AG04450 (cell line): ENCODE results near the gene FAM229A. TPM values are rescaled to one million over a fixed set of nuclear protein-coding genes. Genes with fewer than 3 reads are reported as not detected.
A peak's percentile ranks its signal among the peaks of the same experiment; 100 is the strongest.

ENCODE experiments used
- CTCF ChIA-PET: fragments of 300-600, 350-600 bp; formaldehyde crosslinking; extraction: SDS; loops from one replicate; lab custom pipeline; 2022; ENCODE audit warnings: antibody characterized with exemption, inconsistent platforms; lab: Charles Lee
- POLR2A ChIA-PET: fragments of 350-600 bp; formaldehyde crosslinking; extraction: SDS; loops from one replicate; lab custom pipeline; 2021; ENCODE audit warnings: antibody characterized with exemption, inconsistent platforms; lab: Yijun Ruan, JAX
- DNase-seq: peaks from one replicate; pipeline ENCODE4 v3.0.0-alpha.2; 2011; ENCODE audit warnings: low read depth, low spot score
- H3K27ac ChIP-seq: one replicate; pipeline ENCODE4 v1.5.1; 2012; ENCODE audit warnings: low read depth, low read length, control low read depth
- H3K27me3 ChIP-seq: one replicate; pipeline ENCODE4 v1.6.0; 2012; ENCODE audit warnings: low read length; ENCODE audit not compliant: control insufficient read depth, insufficient read depth
- H3K4me3 ChIP-seq: 2 replicates; pipeline ENCODE4 v1.5.1; 2011; ENCODE audit warnings: mild to moderate bottlenecking, low read depth, low read length, control low read depth
- H3K9me3 ChIP-seq: 2 replicates; pipeline ENCODE4 v1.5.1; 2012; ENCODE audit warnings: low read length; ENCODE audit not compliant: control insufficient read depth, insufficient read depth
- polyA plus RNA-seq: library from polyadenylated mRNA; depleted of rRNA; stranded (reverse); fragments of >200 nt; gene quantifications from 2 replicates; pipeline ENCODE4 v1.2.3, GENCODE V29; 2011
- TF ChIP-seq, protein P1 (sequence below): IDR thresholded peaks from 2 replicates; pipeline ENCODE4 v1.5.1; 2011; ENCODE audit warnings: low read depth, low read length, control low read depth, inconsistent platforms

The FAM229A gene
- polyA plus RNA-seq, 1 experiment: 1.4 TPM

DNA sequence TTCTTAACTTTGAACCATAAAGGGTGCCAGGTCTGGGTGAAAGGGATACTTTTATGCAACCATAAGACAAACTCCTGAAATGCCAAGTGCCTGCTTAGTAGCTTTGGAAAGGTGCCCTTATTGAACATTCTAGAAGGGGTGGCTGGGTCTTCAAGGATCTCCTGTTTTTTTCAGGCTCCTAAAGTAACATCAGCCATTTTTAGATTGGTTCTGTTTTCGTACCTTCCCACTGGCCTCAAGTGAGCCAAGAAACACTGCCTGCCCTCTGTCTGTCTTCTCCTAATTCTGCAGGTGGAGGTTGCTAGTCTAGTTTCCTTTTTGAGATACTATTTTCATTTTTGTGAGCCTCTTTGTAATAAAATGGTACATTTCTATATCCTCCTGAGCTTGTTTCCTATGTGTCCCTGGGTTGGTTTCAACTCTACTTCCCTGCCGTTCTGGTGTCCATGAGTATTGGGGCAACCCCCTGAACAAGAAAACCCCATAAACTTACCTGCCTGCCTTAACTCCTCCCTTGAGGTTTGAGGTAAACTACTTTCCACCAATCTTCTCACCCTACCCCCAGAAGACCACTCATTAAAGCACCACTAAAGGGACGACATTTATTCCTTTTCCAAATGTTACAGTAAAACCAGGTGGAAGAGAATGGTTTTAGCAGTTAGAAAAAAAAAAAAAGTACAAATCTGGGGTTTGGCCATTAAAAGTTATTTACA lies 28.9 kb downstream of the FAM229A start:
- CTCF ChIA-PET: interaction anchor here (0.6 to 2.3 kb wide), 2 partner anchors 83 to 117 kb away, joined by 3 to 6 read pairs; no protein-coding TSS in a partner anchor
- H3K9me3 ChIP-seq: no peaks in the 10 kb centered on the region; the same call in 1 of the 2 replicates
- DNase-seq: no peak
- no peak overlapping the region for H3K27ac ChIP-seq
- H3K4me3 ChIP-seq: peak overlapping the region; percentile 85; the same call in 1 of the 2 replicates
- POLR2A ChIA-PET: interaction anchor here (0.6 to 1.3 kb wide), 4 partner anchors 12 to 92 kb away, joined by 3 read pairs; no protein-coding TSS in a partner anchor
- TF ChIP-seq, protein P1, sequence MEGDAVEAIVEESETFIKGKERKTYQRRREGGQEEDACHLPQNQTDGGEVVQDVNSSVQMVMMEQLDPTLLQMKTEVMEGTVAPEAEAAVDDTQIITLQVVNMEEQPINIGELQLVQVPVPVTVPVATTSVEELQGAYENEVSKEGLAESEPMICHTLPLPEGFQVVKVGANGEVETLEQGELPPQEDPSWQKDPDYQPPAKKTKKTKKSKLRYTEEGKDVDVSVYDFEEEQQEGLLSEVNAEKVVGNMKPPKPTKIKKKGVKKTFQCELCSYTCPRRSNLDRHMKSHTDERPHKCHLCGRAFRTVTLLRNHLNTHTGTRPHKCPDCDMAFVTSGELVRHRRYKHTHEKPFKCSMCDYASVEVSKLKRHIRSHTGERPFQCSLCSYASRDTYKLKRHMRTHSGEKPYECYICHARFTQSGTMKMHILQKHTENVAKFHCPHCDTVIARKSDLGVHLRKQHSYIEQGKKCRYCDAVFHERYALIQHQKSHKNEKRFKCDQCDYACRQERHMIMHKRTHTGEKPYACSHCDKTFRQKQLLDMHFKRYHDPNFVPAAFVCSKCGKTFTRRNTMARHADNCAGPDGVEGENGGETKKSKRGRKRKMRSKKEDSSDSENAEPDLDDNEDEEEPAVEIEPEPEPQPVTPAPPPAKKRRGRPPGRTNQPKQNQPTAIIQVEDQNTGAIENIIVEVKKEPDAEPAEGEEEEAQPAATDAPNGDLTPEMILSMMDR: no peak
- H3K27me3 ChIP-seq: no peaks in the 10 kb centered on the region

DNA sequence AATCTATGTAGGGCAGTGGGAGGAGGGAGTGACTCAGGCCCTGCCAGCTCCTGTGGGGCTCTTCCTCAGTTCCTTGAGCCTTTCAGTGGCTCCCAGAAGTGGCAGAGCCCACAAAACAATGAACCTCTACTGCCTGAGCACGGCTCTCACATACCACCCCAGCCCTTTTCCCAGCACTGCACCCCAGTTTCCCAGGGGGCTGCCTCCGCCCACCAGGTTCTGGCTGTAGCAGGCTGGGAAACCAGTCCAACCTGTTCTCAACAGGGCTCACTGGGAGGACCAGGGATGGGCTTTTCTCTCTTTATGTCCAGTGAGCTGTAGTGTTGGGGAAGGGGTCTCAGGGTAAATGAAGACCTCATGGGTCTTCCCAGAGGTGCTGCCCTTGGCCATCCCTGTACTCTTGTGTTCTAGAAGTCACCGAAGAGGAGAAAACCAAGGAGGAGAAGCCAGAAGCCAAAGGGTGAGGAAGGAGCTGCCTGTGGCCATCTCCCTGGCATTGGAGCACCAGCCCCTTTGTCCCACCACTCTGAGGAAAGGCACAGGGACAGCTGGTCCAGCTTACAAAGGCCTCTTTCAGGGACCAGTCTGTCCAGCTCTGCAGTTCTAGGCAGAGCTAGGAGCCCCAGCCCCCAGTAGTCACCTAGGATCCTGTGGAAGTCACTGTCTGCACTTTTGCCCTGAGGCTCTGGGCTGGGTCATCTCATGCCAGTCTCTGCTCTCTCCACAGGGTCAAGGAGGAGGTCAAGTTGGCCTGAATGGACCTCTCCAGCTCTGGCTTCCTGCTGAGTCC lies 29.8 kb downstream of the FAM229A start:
- no peaks in the 10 kb centered on the region for H3K27me3 ChIP-seq
- no peak overlapping the region for H3K4me3 ChIP-seq
- peak overlapping the region; percentile 47 for H3K27ac ChIP-seq
- TF ChIP-seq, protein P1: no peak
- DNase-seq: no peak
- ChIA-PET CTCF (interaction anchor here (1.0 to 2.3 kb wide), 3 partner anchors 16 to 117 kb away, joined by 3 to 6 read pairs (median 4); no protein-coding TSS in a partner anchor), POLR2A (interaction anchor here (0.9 to 1.3 kb wide), 3 partner anchors 10 to 92 kb away, joined by 3 read pairs; no protein-coding TSS in a partner anchor)
- H3K9me3 ChIP-seq: no peaks in the 10 kb centered on the region; the same call in 1 of the 2 replicates

DNA sequence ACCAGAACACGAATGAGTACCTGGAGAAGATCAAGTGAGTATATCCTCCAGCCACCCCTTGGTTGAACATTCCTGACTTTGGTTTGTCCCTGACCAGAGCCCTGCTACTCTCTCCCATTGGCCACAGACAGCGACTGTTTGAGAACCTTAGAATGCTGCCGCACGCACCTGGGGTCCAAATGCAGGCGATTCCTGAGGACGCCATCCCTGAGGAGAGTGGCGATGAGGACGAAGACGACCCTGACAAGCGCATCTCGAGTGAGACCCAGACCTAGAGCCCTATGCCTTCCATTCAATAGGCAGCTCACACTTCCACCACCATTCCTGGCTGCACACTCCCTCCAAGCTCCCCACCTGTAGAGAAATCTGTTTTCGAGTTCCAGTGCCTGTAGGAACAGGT lies 30.7 kb downstream of the FAM229A start:
- DNase-seq: no peak
- TF ChIP-seq, protein P1: no peak
- no peak overlapping the region for H3K27ac ChIP-seq
- ChIA-PET POLR2A (interaction anchor here (0.9 kb wide), 1 partner anchor 10 kb away, joined by 3 read pairs; no protein-coding TSS in a partner anchor), CTCF (interaction anchor here (1.0 kb wide), 2 partner anchors 15 to 116 kb away, joined by 3 to 4 read pairs; no protein-coding TSS in a partner anchor)
- H3K27me3 ChIP-seq: no peaks in the 10 kb centered on the region
- H3K4me3 ChIP-seq: no peak overlapping the region
- no peaks in the 10 kb centered on the region; the same call in 1 of the 2 replicates for H3K9me3 ChIP-seq

DNA sequence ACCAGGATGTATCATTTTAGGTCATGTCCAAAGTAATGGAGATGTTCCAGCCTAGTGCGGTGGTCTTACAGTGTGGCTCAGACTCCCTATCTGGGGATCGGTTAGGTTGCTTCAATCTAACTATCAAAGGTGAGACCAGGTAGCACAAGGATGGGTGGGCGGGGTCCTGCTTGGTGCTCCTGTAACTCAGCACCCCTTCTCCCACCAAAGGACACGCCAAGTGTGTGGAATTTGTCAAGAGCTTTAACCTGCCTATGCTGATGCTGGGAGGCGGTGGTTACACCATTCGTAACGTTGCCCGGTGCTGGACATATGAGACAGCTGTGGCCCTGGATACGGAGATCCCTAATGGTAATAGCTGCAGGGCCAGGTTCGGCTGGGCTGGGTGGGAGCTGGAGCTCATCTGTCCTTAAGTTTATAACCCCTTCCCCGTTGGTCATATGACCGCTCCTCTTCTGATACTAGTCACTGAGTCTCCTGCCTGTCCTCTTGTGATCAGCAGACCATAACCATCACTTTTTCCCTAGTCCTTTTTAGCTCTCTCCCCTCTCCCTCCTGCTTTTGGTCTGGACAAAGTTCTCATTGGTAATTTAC lies 31.6 kb downstream of the FAM229A start:
- CTCF ChIA-PET: no interaction called here
- POLR2A ChIA-PET: no interaction called here
- DNase-seq: no peak
- Histone ChIP-seq H3K27ac (no peak overlapping the region), H3K9me3 (no peaks in the 10 kb centered on the region; the same call in 1 of the 2 replicates), H3K4me3 (no peak overlapping the region), H3K27me3 (no peaks in the 10 kb centered on the region)
- TF ChIP-seq, protein P1: no peak
